SK-N-SH treated with all-trans-retinoic acid at 6 μM for 48 hours (cell line): ENCODE results near the gene IQCF2.

Experiments used
- ARNTL ChIP-seq: fragments of 450-650 bp; formaldehyde crosslinking; IDR thresholded peaks from 2 replicates; pipeline ENCODE4 v1.5.0; 2020; ENCODE audit warnings: low read depth, mild to moderate bottlenecking, moderate library complexity, borderline replicate concordance
- SNAI2 ChIP-seq: fragments of 250-450 bp; sonication (Bioruptor Pico); IDR thresholded peaks from 2 replicates; pipeline ENCODE4 v1.5.0; 2020; ENCODE audit warnings: mild to moderate bottlenecking, moderate library complexity
- TCF4 ChIP-seq: fragments of 250-450 bp; sonication (Bioruptor Pico); IDR thresholded peaks from 2 replicates; pipeline ENCODE4 v1.8.0; 2021; ENCODE audit warnings: mild to moderate bottlenecking, moderate library complexity, borderline replicate concordance
- ZFP30 ChIP-seq: fragments of 450-650 bp; formaldehyde crosslinking; IDR thresholded peaks from 2 replicates; pipeline ENCODE4 v1.5.0; 2022; ENCODE audit warnings: mild to moderate bottlenecking, moderate library complexity
- ZNF565 ChIP-seq: fragments of 450-650 bp; formaldehyde crosslinking; conservative IDR thresholded peaks from 2 replicates; pipeline ENCODE4 v1.5.0; 2020; ENCODE audit warnings: low read depth, mild to moderate bottlenecking, moderate library complexity
- TF ChIP-seq, protein P1 (sequence below): fragments of 250-450 bp; sonication (Bioruptor Pico); IDR thresholded peaks from 2 replicates; pipeline ENCODE4 v1.8.0; 2020; ENCODE audit warnings: mild to moderate bottlenecking, moderate library complexity, borderline replicate concordance
- TF ChIP-seq, protein P2 (sequence below): fragments of 250-450 bp; sonication (Bioruptor Pico); IDR thresholded peaks from 2 replicates; pipeline ENCODE4 v1.5.1; 2020; ENCODE audit warnings: low read depth, mild to moderate bottlenecking, moderate library complexity

DNA sequence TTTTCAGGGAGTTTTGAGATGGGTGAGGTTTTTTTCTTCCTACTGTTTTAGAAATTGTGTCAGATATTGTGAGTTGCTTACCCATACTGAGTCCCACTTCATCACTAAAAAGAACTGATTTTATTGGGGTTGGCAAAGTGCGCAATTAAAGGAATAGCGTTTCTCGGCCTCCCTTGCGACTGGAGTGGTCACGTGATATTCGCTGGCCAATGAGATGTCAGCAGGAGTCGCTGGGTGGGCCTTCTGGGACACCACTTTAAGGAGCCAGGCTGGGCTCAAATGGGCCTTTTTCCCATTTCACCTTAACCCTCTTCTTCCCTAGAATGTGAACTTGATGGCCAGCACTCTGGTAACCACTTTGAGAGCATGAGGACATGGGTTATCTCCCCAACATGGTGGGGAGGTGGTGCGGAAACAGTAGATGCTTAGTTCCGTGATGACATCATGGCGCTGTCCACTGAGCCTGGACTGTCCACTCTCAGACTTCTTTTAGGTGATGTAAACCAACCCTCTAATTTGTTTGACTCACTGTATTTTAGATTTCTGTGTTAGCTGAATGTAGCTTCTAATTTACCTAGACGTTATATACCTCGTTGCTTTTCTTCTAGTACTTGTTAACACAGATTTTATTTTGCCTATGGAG is 27.2 kb downstream of the IQCF2 start:
- no peak for TF ChIP-seq ZFP30
- no peak for TF ChIP-seq ZNF565 (CRISPR knock-in tag)
- TF ChIP-seq, protein P1, sequence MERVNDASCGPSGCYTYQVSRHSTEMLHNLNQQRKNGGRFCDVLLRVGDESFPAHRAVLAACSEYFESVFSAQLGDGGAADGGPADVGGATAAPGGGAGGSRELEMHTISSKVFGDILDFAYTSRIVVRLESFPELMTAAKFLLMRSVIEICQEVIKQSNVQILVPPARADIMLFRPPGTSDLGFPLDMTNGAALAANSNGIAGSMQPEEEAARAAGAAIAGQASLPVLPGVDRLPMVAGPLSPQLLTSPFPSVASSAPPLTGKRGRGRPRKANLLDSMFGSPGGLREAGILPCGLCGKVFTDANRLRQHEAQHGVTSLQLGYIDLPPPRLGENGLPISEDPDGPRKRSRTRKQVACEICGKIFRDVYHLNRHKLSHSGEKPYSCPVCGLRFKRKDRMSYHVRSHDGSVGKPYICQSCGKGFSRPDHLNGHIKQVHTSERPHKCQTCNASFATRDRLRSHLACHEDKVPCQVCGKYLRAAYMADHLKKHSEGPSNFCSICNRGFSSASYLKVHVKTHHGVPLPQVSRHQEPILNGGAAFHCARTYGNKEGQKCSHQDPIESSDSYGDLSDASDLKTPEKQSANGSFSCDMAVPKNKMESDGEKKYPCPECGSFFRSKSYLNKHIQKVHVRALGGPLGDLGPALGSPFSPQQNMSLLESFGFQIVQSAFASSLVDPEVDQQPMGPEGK (CRISPR knock-in tag), result no peak
- TF ChIP-seq TCF4 (CRISPR knock-in tag), result no peak
- TF ChIP-seq SNAI2 (CRISPR knock-in tag), result no peak
- TF ChIP-seq, protein P2, sequence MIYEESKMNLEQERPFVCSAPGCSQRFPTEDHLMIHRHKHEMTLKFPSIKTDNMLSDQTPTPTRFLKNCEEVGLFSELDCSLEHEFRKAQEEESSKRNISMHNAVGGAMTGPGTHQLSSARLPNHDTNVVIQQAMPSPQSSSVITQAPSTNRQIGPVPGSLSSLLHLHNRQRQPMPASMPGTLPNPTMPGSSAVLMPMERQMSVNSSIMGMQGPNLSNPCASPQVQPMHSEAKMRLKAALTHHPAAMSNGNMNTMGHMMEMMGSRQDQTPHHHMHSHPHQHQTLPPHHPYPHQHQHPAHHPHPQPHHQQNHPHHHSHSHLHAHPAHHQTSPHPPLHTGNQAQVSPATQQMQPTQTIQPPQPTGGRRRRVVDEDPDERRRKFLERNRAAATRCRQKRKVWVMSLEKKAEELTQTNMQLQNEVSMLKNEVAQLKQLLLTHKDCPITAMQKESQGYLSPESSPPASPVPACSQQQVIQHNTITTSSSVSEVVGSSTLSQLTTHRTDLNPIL, result no peak
- TF ChIP-seq ARNTL (CRISPR knock-in tag), result no peak
